Measurements from ENCODE around the gene PHAF1. TPM values are rescaled to one million over a fixed set of nuclear protein-coding genes. Genes with fewer than 3 reads are reported as not detected.

PHAF1 gene
- total and polyA plus RNA-seq, 2 of the 8 experiments (the other 6 are each of a cell fraction or from before 2014, with no cell fraction given), result 18.6 to 26.4 TPM

DNA sequence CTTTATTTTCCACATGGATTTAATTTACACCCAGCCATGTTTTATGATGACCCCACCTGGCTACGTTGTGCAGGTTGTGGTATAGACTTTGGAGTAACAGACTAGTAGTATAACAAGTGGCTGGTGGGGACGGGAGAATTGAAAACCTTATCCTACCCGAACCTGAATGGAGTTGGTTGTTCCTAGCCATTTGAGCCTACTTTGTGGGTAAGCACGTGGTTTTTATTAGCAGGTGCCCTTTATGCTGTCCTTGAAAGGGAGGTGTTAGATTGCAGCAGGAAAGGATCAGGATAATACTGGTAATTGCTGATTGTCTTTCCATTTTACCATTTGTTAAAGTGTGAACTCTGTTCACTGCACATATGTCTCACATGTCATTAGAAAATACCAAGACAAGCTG lies 31.9 kb upstream of the PHAF1 start:
- Histone ChIP-seq H2BK5ac (ENCODE audit: low read depth, low read length) (no peak overlapping the region), H3K9me3 (ENCODE audit: insufficient read depth in 2 of 2, low read depth in 1 of 2, low read length in 1 of 2) (no peaks in the 10 kb centered on the region), H3K9ac (replicated peaks in 1 of 4; ENCODE audit: extremely low read depth in 1 of 4, low read depth in 3 of 4, low read length in 3 of 4) (no peak overlapping the region), H4K91ac (replicated peaks; ENCODE audit: insufficient read length, low read length) (no peak overlapping the region), H2BK12ac (ENCODE audit: low read depth, low read length) (no peak overlapping the region), H2AFZ (ENCODE audit: low read length) (no peak overlapping the region), H3K23ac (ENCODE audit: insufficient read length) (no peak overlapping the region), H3K14ac (ENCODE audit: insufficient read length) (no peak overlapping the region), H3K27ac (ENCODE audit: low read depth, low read length) (no peak overlapping the region), H3K4ac (replicated peaks; ENCODE audit: insufficient read length, low read depth, low read length) (no peak overlapping the region), H2BK120ac (replicated peaks; ENCODE audit: low read depth, low read length) (no peak overlapping the region), H4K20me1 (replicated peaks in 1 of 2; ENCODE audit: control insufficient read depth in 1 of 2, insufficient read depth in 2 of 2, low read length in 2 of 2) (no peaks in the 10 kb centered on the region), H2AK5ac (ENCODE audit: low read depth, low read length) (no peak overlapping the region), H4K5ac (ENCODE audit: insufficient read length, low read depth, low read length) (no peak overlapping the region), H3K18ac (ENCODE audit: extremely low read depth, low read length) (no peak overlapping the region), H2BK15ac (ENCODE audit: low read length) (no peak overlapping the region), H3K4me1 (replicated peaks in 1 of 4; ENCODE audit: control insufficient read depth in 3 of 4, insufficient read depth in 4 of 4, low read length in 3 of 4) (no peaks in the 10 kb centered on the region), H3K36me3 (ENCODE audit: control insufficient read depth in 2 of 4, insufficient read depth in 4 of 4, low read length in 3 of 4) (no peaks in the 10 kb centered on the region), H3K23me2 (ENCODE audit: low read depth, low read length) (no peaks in the 10 kb centered on the region), H3K4me3 (ENCODE audit: extremely low read depth in 1 of 4, insufficient read depth in 2 of 4, low read depth in 3 of 4, low read length in 4 of 4) (no peak overlapping the region), H3K56ac (replicated peaks; ENCODE audit: insufficient read length, low read depth, low read length) (no peak overlapping the region), H3K79me1 (ENCODE audit: low read depth, low read length) (no peaks in the 10 kb centered on the region), H3K4me2 (ENCODE audit: insufficient read depth in 1 of 2, low read depth in 2 of 2, low read length in 2 of 2) (no peak overlapping the region), H3K79me2 (ENCODE audit: control insufficient read depth in 1 of 2, insufficient read depth in 2 of 2, low read length in 2 of 2) (no peaks in the 10 kb centered on the region), H3K27me3 (replicated peaks in 1 of 4; ENCODE audit: control insufficient read depth in 3 of 4, extremely low read depth in 1 of 4, insufficient read depth in 3 of 4, low read length in 3 of 4) (no peaks in the 10 kb centered on the region), H4K8ac (ENCODE audit: extremely low read depth, insufficient read depth, low read length) (no peak overlapping the region), H2BK20ac (ENCODE audit: low read length) (no peak overlapping the region)
- FAIRE-seq, result no peak
- POLR2A ChIA-PET (ENCODE audit: partially characterized antibody), result interaction anchor here (0.9 kb wide), 1 partner anchor 16 kb away, joined by 3 read pairs; no protein-coding TSS in a partner anchor
- WGBS, 2 experiments (ENCODE audit: extremely low coverage in 1 of 2, insufficient coverage in 1 of 2, insufficient read length in 1 of 2, insufficient replicate concordance in 2 of 2, low coverage in 1 of 2, low lambda C conversion rate in 2 of 2, missing lambda C conversion rate in 1 of 2), result 87% methylated on average over 4 of the region's 4 CpGs; no CpG with 5 or more reads in 1 of the 2 experiments
- no peak for DNase-seq (ENCODE audit: low read depth in 1 of 2, low spot score in 2 of 2)
- CTCF ChIA-PET (ENCODE audit: partially characterized antibody), result interaction anchor here (2.0 kb wide), 1 partner anchor 25 kb away, joined by 12 read pairs; no protein-coding TSS in a partner anchor
- TF ChIP-seq BACH1 (IDR thresholded peaks at IDR 0.05; ENCODE audit: low read length), result no peak
- no peak for TF ChIP-seq POLR2A (IDR thresholded peaks at IDR 0.05; ENCODE audit: control extremely low read depth in 1 of 2, low read depth in 2 of 2, low read length in 2 of 2)

Measured in H1 (cell line).